Thymus (tissue), 11 donors: ENCODE measurements around the gene CUEDC1. TPM values are rescaled to one million over a fixed set of nuclear protein-coding genes. Genes with fewer than 3 reads are reported as not detected.
"Not testable (repeated sequence)": the region's sequence is repeated elsewhere in the genome, so short reads cannot be mapped to it uniquely, and the experiment has no call there.

ENCODE experiments used
- DNase-seq, 9 donors: peaks; one replicate each; pipeline ENCODE4 v3.0.0-alpha.2; 2013; ENCODE audit warnings: low spot score in 9 of 9, low read depth in 6 of 9, missing footprints in 1 of 9
- H3K27ac ChIP-seq, 2 donors: one replicate each; pipeline ENCODE4 v1.5.1; 2013; ENCODE audit warnings: control low read depth in 1 of 2, low read depth in 1 of 2, low read length in 1 of 2, mild to moderate bottlenecking in 1 of 2, moderate library complexity in 1 of 2
- H3K27me3 ChIP-seq, 2 donors: one replicate each; pipeline ENCODE4 v1.5.1; 2013; ENCODE audit warnings: low read length in 1 of 2; ENCODE audit not compliant: control insufficient read depth in 2 of 2, insufficient read depth in 1 of 2
- H3K36me3 ChIP-seq, 2 donors: one replicate each; pipeline ENCODE4 v1.5.1; 2013; ENCODE audit warnings: low read length in 1 of 2, mild to moderate bottlenecking in 1 of 2, moderate library complexity in 1 of 2; ENCODE audit not compliant: control insufficient read depth in 2 of 2, insufficient read depth in 2 of 2
- H3K4me1 ChIP-seq, 2 donors: one replicate each; pipeline ENCODE4 v1.5.1; 2013; ENCODE audit warnings: low read length in 2 of 2; ENCODE audit not compliant: control insufficient read depth in 2 of 2, insufficient read depth in 2 of 2
- H3K4me3 ChIP-seq, 2 donors: one replicate each; pipeline ENCODE4 v1.5.1; 2013; ENCODE audit warnings: low read length in 2 of 2, control low read depth in 1 of 2, mild to moderate bottlenecking in 1 of 2
- H3K9me3 ChIP-seq, 2 donors: one replicate each; pipeline ENCODE4 v1.5.1; 2013; ENCODE audit warnings: low read length in 1 of 2, mild to moderate bottlenecking in 1 of 2; ENCODE audit not compliant: control insufficient read depth in 2 of 2, insufficient read depth in 1 of 2
- WGBS: extraction: QIAGEN DNeasy Blood & Tissue Kit; methylation state at CpG from one replicate; pipeline ENCODE4 v1.1.7; 2013; 5-methylcytosine and 5-hydroxymethylcytosine counted together
- polyA plus RNA-seq: library from polyadenylated mRNA; stranded (reverse); fragments of 200-250 nt; gene quantifications from one replicate; pipeline ENCODE4 v1.2.3, GENCODE V29; 2013
- total RNA-seq: library from RNA; stranded (reverse); fragments of 120-200 nt; gene quantifications from one replicate; pipeline ENCODE4 v1.2.4, GENCODE V29; 2013
- donor health status: healthy.

Gene CUEDC1
- total and polyA plus RNA-seq, 2 donors = 3.1 to 19.3 TPM

GRCh38 chr17:57927048-57927723, 28.0 kb downstream of the CUEDC1 start:
- Histone ChIP-seq H3K27ac (no peak overlapping the region), H3K9me3 (no peaks in the 10 kb centered on the region), H3K4me3 (no peak overlapping the region), H3K36me3 (no peaks in the 10 kb centered on the region), H3K4me1 (peaks cover 0 to 27% of the 10 kb centered on the region in 2 donors), H3K27me3 (peaks cover 0 to 12% of the 10 kb centered on the region in 2 donors)
- no peak for DNase-seq
- 88% methylated on average over 5 of the region's 5 CpGs for WGBS

- no peaks in the 10 kb centered on the region for H3K36me3 ChIP-seq
- peaks cover 0 to 28% of the 10 kb centered on the region in 2 donors for H3K4me1 ChIP-seq
- H3K27ac ChIP-seq = no peak overlapping the region
- no peak for DNase-seq
- H3K4me3 ChIP-seq = no peak overlapping the region
- peaks cover 0 to 12% of the 10 kb centered on the region in 2 donors for H3K27me3 ChIP-seq
- H3K9me3 ChIP-seq = no peaks in the 10 kb centered on the region
- 82% methylated on average over 7 of the region's 7 CpGs for WGBS
These were observed 28.5 kb downstream of the CUEDC1 start for GRCh38 chr17:57926723-57927047.

GRCh38 chr17:57925361-57925990, 29.7 kb downstream of the CUEDC1 start:
- 89% methylated on average over 9 of the region's 9 CpGs for WGBS

GRCh38 chr17:57924677-57925076, 30.5 kb downstream of the CUEDC1 start:
- no peak overlapping the region for H3K4me3 ChIP-seq
- DNase-seq = peak in 1 of 9 donors; percentile 24
- H3K27ac ChIP-seq = no peak overlapping the region
- peaks cover 0 to 3% of the 10 kb centered on the region in 2 donors for H3K27me3 ChIP-seq
- H3K4me1 ChIP-seq = peaks cover 0 to 32% of the 10 kb centered on the region in 2 donors
- H3K9me3 ChIP-seq = no peaks in the 10 kb centered on the region
- H3K36me3 ChIP-seq = no peaks in the 10 kb centered on the region
- 55% methylated on average over 4 of the region's 4 CpGs for WGBS

More at GRCh38 chr17:57925361-57925990, 29.7 kb downstream of the CUEDC1 start:
- peak overlapping the region in 1 of 2 donors; percentile 8 for H3K27ac ChIP-seq
- H3K36me3 ChIP-seq = no peaks in the 10 kb centered on the region
- H3K9me3 ChIP-seq = no peaks in the 10 kb centered on the region
- no peak overlapping the region for H3K4me3 ChIP-seq
- DNase-seq = no peak
- peaks cover 0 to 32% of the 10 kb centered on the region in 2 donors for H3K4me1 ChIP-seq
- H3K27me3 ChIP-seq = peaks cover 0 to 8% of the 10 kb centered on the region in 2 donors

- Histone ChIP-seq H3K27ac (peak overlapping the region in 1 of 2 donors; percentile 8), H3K9me3 (no peaks in the 10 kb centered on the region), H3K36me3 (no peaks in the 10 kb centered on the region), H3K4me1 (peaks cover 0 to 32% of the 10 kb centered on the region in 2 donors), H3K27me3 (peaks cover 0 to 3% of the 10 kb centered on the region in 2 donors), H3K4me3 (no peak overlapping the region)
- 88% methylated on average over 5 of the region's 5 CpGs for WGBS
- no peak for DNase-seq
These were observed 31.9 kb downstream of the CUEDC1 start for GRCh38 chr17:57923182-57923872.

GRCh38 chr17:57922745-57923144, 32.5 kb downstream of the CUEDC1 start:
- H3K27ac ChIP-seq, DNase-seq, H3K4me3 ChIP-seq, H3K9me3 ChIP-seq, H3K36me3 ChIP-seq, H3K27me3 ChIP-seq: not testable (repeated sequence)
- H3K4me1 ChIP-seq = peaks cover 0 to 34% of the 10 kb centered on the region in 2 donors
- 98% methylated on average over 4 of the region's 4 CpGs for WGBS

GRCh38 chr17:57920916-57921703, 34.1 kb downstream of the CUEDC1 start:
- peaks cover 0 to 33% of the 10 kb centered on the region in 2 donors for H3K4me1 ChIP-seq
- H3K27me3 ChIP-seq = no peaks in the 10 kb centered on the region
- H3K36me3 ChIP-seq = no peaks in the 10 kb centered on the region
- peak overlapping the region in 1 of 2 donors; percentile 36 for H3K27ac ChIP-seq
- no peaks in the 10 kb centered on the region for H3K9me3 ChIP-seq
- no peak for DNase-seq
- 78% methylated on average over 13 of the region's 13 CpGs for WGBS
- H3K4me3 ChIP-seq = no peak overlapping the region

GRCh38 chr17:57919918-57920317, 35.3 kb downstream of the CUEDC1 start:
- no peak for DNase-seq
- Histone ChIP-seq H3K36me3 (no peaks in the 10 kb centered on the region), H3K27me3 (no peaks in the 10 kb centered on the region), H3K27ac (no peak overlapping the region), H3K4me1 (peaks cover 0 to 31% of the 10 kb centered on the region in 2 donors), H3K4me3 (no peak overlapping the region), H3K9me3 (no peaks in the 10 kb centered on the region)
- 97% methylated on average over 5 of the region's 5 CpGs for WGBS
